GM04503 (cell line): ENCODE measurements around the gene REPS2.

ENCODE experiments used
- DNase-seq: peaks from one replicate; pipeline ENCODE4 v3.0.0-alpha.2; 2012; ENCODE audit warnings: low read depth

Gene REPS2

GRCh38 chrX:17036171-17036961 is 89.9 kb downstream of the REPS2 start:
- no peak for DNase-seq

DNA sequence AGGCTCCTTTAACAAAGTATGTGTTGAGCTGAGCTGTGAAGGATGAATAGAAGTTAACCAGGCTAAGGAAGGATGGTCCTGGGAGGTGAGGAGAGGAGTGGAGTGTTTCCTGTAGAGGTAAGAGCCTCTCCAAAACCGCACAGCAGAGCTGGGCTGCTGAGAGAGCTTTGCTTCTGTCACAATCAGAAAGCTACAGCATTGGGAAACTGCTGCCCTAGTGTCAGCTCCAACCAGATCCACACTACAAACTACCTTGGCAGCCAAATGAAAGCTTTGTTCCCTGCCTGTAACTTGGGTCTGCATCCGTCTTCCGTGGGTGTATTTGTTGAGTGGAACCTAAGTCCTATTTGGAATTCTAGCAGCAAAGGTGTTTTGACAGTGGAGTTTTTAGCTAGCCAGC is 91.8 kb downstream of the REPS2 start:
- DNase-seq: no peak

- no peak for DNase-seq
Observed at GRCh38 chrX:17038681-17039161, 92.3 kb downstream of the REPS2 start.

DNA sequence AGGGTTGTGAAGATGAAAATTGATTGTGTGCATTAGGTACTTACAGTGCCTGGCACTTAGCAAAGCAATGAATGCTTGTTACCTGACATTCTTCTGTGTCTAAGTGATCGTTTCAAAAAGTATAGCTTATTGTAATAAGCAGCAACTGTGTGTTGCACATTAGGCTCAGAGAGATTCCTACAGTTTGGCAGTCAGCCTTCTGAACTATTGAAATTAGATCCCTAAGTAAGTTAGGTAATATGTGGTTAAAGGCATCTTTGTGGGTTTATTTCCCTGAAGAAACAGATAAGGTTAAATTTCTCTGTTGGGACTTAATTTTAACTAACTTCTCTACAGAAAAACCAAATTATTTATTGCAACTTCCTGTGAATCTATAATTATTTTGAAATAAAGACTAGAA is 93.4 kb downstream of the REPS2 start:
- DNase-seq: no peak

- no peak for DNase-seq
Observed at GRCh38 chrX:17040711-17041110, 94.3 kb downstream of the REPS2 start.

- no peak for DNase-seq
Observed at GRCh38 chrX:17042037-17042436, 95.6 kb downstream of the REPS2 start.

- no peak for DNase-seq
Observed at GRCh38 chrX:17046478-17047097, 100.1 kb downstream of the REPS2 start.

DNA sequence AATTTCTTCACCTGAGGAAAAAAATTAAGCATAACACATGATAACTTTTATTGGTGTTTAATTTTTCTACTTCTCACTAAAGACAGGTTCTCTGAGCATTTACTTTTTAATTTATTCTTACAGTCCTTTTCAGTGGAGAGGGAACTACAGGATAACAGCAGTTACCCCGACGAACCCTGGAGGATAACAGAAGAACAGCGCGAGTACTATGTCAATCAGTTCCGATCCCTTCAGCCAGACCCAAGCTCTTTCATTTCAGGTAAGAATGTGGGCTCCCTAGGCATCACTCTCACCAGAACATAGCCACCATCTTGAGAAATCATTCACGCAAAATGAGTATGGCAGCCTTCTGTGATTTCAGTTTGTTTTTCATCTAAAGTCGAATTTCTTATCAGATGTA is 100.8 kb downstream of the REPS2 start:
- no peak for DNase-seq

DNA sequence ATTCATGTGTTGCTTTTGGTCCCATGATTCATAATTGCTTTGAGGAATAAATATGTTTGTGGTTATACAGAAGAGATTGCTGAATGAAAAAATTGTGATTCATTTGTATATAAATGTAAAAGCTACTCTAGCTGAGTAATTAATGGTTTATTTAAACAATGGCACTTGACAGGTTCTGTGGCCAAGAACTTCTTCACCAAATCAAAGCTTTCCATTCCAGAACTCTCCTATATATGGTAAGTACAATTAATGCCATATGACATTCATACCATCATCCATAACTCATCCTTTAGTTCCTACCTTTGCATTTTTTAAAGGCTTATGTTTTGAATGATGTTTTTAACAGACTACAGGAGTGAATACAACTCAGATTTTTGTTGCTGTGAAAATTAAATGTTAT is 105.8 kb downstream of the REPS2 start:
- no peak for DNase-seq

- DNase-seq: no peak
Observed at GRCh38 chrX:17052793-17053192, 106.3 kb downstream of the REPS2 start.

GRCh38 chrX:17053502-17053901 is 107.0 kb downstream of the REPS2 start:
- DNase-seq: no peak

GRCh38 chrX:17056868-17057608 is 110.6 kb downstream of the REPS2 start:
- DNase-seq: no peak

GRCh38 chrX:17062065-17062464 is 115.6 kb downstream of the REPS2 start:
- DNase-seq: no peak

DNA sequence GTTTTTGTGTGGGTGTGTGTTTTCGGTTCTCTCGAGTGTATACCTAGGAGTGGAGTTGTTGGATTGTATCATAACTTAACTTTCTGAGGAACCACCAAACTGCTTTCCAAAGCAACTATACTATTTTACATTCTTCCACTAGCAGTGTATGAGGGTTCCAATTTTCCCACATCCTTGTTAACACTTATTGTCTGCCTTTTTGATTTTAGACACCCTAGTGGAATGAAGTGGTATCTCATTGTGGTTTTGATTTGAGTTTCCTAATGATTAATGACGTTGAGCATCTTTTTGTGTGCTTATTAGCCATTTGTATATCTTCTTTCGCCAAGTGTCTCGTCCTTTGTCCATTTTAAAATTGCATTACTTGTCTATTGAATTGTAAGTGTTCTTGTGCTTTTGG is 118.6 kb downstream of the REPS2 start:
- no peak for DNase-seq

DNA sequence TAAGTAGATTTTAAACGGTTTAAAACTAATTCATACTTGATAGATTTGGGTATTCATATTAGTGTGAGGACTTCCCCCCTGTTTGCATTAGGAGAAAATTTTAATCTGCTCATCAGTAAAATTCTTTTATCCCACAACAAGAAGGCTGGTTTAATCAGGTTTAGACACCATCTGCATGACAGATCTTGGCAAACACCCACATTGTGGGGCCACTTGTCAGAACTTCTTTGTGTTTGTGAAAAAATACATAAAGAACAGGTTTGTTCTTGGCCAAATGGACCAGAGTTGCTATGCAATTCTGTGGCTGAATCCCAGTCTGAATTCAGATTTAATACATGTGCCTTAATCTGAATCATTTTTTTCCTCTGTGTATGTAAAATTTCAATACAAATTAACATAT is 121.1 kb downstream of the REPS2 start:
- no peak for DNase-seq

DNA sequence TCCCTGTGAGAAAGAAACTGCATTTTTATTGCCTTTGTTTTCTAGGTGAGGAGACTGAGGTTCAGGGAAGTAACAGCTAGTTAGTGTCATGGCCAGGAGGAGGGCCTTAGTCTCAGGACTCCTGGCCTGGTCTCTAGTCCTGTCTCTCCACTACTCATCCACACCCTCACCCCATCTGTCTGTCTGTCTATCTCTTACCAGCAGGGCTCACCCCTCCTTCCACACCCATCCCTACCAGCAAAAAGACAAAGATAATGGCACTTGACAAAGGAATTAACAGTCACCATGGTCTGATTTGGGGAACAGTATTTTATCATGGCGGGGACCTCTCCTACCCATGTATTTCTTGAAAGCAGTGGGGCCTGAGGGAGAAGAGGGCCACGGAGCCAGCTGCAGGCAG is 125.8 kb downstream of the REPS2 start:
- DNase-seq: no peak

DNA sequence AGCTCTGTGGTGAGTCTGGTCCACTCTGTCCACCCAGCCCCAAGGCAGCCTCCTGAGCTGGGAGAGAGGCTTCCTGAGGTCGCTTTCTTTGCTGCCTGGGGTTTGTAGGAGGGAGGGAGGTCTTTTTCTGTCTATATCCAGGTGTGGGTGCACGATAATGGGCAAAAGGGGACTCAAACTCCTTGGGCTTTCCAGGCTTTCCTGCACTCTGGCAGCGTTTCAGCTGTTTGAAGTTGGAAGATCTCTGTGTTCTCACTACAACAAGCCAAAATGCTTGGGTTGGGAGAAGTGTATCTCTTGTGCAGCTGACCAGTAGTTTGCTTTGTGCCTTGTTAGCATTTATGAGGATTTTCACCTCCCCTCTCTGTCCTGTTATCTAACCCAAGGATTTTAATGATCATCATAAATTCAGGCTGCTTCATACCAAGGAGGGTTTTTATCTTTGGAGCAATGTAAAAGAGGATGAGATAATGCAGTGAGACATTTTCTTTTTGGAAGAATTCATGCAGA is 126.3 kb downstream of the REPS2 start:
- no peak for DNase-seq

DNA sequence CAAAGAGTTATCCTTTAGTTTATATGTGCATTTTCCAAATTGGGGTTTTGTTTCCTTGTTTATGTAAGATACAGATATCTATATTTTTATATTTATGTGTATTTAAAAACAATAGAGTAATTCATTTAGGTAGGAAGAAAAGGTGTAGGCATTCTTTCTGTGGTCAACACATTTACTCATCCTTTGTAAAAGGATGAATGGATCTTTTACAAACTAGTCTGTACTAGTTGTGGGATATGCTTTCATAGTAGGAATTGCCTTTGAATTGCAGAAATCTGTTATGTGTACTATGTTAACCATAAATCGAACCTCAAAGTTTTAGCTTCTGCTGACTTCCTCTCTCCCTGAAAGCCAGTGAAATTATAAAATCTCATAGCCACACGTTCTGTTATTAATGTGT is 128.5 kb downstream of the REPS2 start:
- DNase-seq: no peak

- no peak for DNase-seq
Observed at GRCh38 chrX:17077361-17077760, 130.9 kb downstream of the REPS2 start.

- peak; percentile 16 for DNase-seq
Observed at GRCh38 chrX:17078031-17078720, 131.7 kb downstream of the REPS2 start.

- DNase-seq: no peak
Observed at GRCh38 chrX:17081511-17081910, 135.1 kb downstream of the REPS2 start.

DNA sequence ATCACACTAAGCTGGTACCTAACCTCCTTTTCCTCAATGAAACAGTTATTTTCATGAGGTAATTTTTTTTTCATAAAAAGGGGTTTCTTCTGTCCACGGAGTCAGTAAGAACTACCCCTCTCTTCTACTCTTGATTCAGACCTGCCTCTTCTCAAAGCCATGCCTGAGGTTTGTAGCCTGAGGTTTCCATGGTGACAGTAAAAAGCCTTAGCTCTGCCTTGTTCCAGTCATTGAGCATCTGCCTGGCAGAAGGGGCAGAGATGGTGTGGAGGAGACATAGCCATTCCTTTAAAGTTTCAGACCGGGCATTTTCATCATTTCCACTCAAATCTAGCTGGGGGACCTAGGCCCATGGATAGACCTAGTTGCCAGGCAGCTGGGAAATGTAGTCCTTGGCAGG is 135.5 kb downstream of the REPS2 start:
- DNase-seq: no peak
